GM12878 (cell line): ENCODE results near the gene DGKA.

ENCODE experiments used
- BCL11A ChIP-seq: IDR thresholded peaks from 2 replicates; pipeline ENCODE4 v1.6.1; 2011; ENCODE audit warnings: low read depth, low read length
- BRCA1 ChIP-seq: IDR thresholded peaks from 2 replicates; pipeline ENCODE4 v1.6.1; 2011; ENCODE audit warnings: low read depth, low read length, improper control_type of control experiment
- FOS ChIP-seq: IDR thresholded peaks from 3 replicates; pipeline ENCODE4 v1.6.1; 2011; ENCODE audit warnings: borderline replicate concordance; ENCODE audit not compliant: insufficient read length; ENCODE audit errors: extremely low read depth
- PAX8 ChIP-seq: fragments of 450-650 bp; IDR thresholded peaks from 2 replicates; pipeline ENCODE4 v1.6.1; 2017; ENCODE audit warnings: mild to moderate bottlenecking, moderate library complexity
- POLR2A ChIP-seq: IDR thresholded peaks from 2 replicates; pipeline ENCODE4 v1.6.1; 2011; ENCODE audit warnings: low read depth, mild to moderate bottlenecking, low read length
- RELA ChIP-seq: fragments of 450-650 bp; IDR thresholded peaks from 2 replicates; pipeline ENCODE4 v1.8.0; 2014; ENCODE audit warnings: borderline replicate concordance; ENCODE audit not compliant: partially characterized antibody
- SPI1 ChIP-seq: IDR thresholded peaks from 2 replicates; pipeline ENCODE4 v1.6.1; 2011; ENCODE audit warnings: low read depth, mild to moderate bottlenecking, low read length, moderate library complexity, borderline replicate concordance; ENCODE audit not compliant: insufficient read depth
- SREBF1 ChIP-seq: IDR thresholded peaks from 2 replicates; pipeline ENCODE4 v1.6.1; 2012; ENCODE audit warnings: mild to moderate bottlenecking, low read length
- TARDBP ChIP-seq: IDR thresholded peaks from 2 replicates; pipeline ENCODE4 v1.6.1; 2016; ENCODE audit warnings: borderline replicate concordance
- ZNF274 ChIP-seq: IDR thresholded peaks from one replicate; pipeline ENCODE4 v1.8.0; 2011; ENCODE audit not compliant: insufficient read length, insufficient read depth
- ZZZ3 ChIP-seq: IDR thresholded peaks from 2 replicates; pipeline ENCODE4 v1.6.1; 2011; ENCODE audit warnings: low read depth; ENCODE audit not compliant: control insufficient read depth, insufficient read length
- TF ChIP-seq, protein P1 (sequence below), 3 experiments: IDR thresholded peaks in 2 of 3; conservative IDR thresholded peaks in 1 of 3; 2 replicates each; pipeline ENCODE4 v1.5.1; 2011; ENCODE audit warnings: low read depth in 3 of 3, low read length in 3 of 3, mild to moderate bottlenecking in 3 of 3, control low read depth in 2 of 3, moderate library complexity in 2 of 3, inconsistent platforms in 1 of 3, mixed read lengths in 1 of 3; ENCODE audit not compliant: control insufficient read depth in 2 of 3, insufficient read depth in 1 of 3; ENCODE audit errors: extremely low read depth in 1 of 3
- TF ChIP-seq, protein P2 (sequence below): IDR thresholded peaks from 2 replicates; pipeline ENCODE4 v1.6.1; 2012; ENCODE audit warnings: low read depth, low read length, improper control_type of control experiment

GRCh38 chr12:55965240-55965639 lies 34.3 kb downstream of the DGKA start:
- TF ChIP-seq, protein P1, sequence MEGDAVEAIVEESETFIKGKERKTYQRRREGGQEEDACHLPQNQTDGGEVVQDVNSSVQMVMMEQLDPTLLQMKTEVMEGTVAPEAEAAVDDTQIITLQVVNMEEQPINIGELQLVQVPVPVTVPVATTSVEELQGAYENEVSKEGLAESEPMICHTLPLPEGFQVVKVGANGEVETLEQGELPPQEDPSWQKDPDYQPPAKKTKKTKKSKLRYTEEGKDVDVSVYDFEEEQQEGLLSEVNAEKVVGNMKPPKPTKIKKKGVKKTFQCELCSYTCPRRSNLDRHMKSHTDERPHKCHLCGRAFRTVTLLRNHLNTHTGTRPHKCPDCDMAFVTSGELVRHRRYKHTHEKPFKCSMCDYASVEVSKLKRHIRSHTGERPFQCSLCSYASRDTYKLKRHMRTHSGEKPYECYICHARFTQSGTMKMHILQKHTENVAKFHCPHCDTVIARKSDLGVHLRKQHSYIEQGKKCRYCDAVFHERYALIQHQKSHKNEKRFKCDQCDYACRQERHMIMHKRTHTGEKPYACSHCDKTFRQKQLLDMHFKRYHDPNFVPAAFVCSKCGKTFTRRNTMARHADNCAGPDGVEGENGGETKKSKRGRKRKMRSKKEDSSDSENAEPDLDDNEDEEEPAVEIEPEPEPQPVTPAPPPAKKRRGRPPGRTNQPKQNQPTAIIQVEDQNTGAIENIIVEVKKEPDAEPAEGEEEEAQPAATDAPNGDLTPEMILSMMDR (IDR thresholded peaks at IDR 0.05 in 2 of 3, conservative IDR thresholded peaks at IDR 0.05 in 1 of 3; ENCODE audit: control insufficient read depth in 2 of 3, extremely low read depth in 1 of 3, insufficient read depth in 1 of 3, low read depth in 3 of 3, low read length in 3 of 3) = no peak
- TF ChIP-seq SPI1 (no peak), SREBF1 (no peak), TARDBP (no peak), BCL11A (no peak), ZZZ3 (no peak), POLR2A (no peak), PAX8 (no peak), FOS (no peak), ZNF274 (no peak), RELA (no peak), BRCA1 (no peak)
- TF ChIP-seq, protein P2, sequence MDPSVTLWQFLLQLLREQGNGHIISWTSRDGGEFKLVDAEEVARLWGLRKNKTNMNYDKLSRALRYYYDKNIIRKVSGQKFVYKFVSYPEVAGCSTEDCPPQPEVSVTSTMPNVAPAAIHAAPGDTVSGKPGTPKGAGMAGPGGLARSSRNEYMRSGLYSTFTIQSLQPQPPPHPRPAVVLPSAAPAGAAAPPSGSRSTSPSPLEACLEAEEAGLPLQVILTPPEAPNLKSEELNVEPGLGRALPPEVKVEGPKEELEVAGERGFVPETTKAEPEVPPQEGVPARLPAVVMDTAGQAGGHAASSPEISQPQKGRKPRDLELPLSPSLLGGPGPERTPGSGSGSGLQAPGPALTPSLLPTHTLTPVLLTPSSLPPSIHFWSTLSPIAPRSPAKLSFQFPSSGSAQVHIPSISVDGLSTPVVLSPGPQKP = no peak
